NT2/D1 (cell line): ENCODE data around the gene PHRF1.
A peak's percentile ranks its signal among the peaks of the same experiment; 100 is the strongest.

Experiments used
- DNase-seq: peaks from one replicate; pipeline ENCODE4 v3.0.0-alpha.2; 2011; ENCODE audit warnings: low read depth, low spot score
- H3K27me3 ChIP-seq: 2 replicates; pipeline ENCODE4 v1.6.0; 2011; ENCODE audit warnings: mild to moderate bottlenecking; ENCODE audit not compliant: insufficient read length, insufficient read depth
- H3K36me3 ChIP-seq: 2 replicates; pipeline ENCODE4 v1.6.1; 2011; ENCODE audit warnings: mild to moderate bottlenecking, low read length, mixed read lengths; ENCODE audit not compliant: insufficient read depth, insufficient read length
- H3K4me1 ChIP-seq: 2 replicates; pipeline ENCODE4 v1.5.1; 2011; ENCODE audit not compliant: insufficient read depth, insufficient read length
- H3K4me3 ChIP-seq: 2 replicates; pipeline ENCODE4 v1.5.1; 2011; ENCODE audit warnings: low read depth; ENCODE audit not compliant: insufficient read length
- H3K9ac ChIP-seq: 2 replicates; pipeline ENCODE4 v1.6.0; 2011; ENCODE audit warnings: low read depth; ENCODE audit not compliant: insufficient read length
- H3K9me3 ChIP-seq: 2 replicates; pipeline ENCODE4 v1.5.1; 2011; ENCODE audit warnings: mild to moderate bottlenecking, low read length; ENCODE audit not compliant: insufficient read depth
- SUZ12 ChIP-seq: IDR thresholded peaks from 2 replicates; pipeline ENCODE4 v1.6.1; 2011; ENCODE audit not compliant: insufficient read length, insufficient read depth; ENCODE audit errors: extremely low read depth
- YY1 ChIP-seq: IDR thresholded peaks from 2 replicates; pipeline ENCODE4 v1.6.1; 2011; ENCODE audit not compliant: insufficient read length, insufficient read depth
- ZNF274 ChIP-seq: IDR thresholded peaks from 2 replicates; pipeline ENCODE4 v1.6.1; 2011; ENCODE audit warnings: mild to moderate bottlenecking, low read depth, low read length

Gene PHRF1

GRCh38 chr11:557328-558132, 18.7 kb upstream of the PHRF1 start:
- H3K36me3 ChIP-seq, result peaks cover 9% of the 10 kb centered on the region
- peaks cover 44% of the 10 kb centered on the region for H3K4me1 ChIP-seq
- no peak overlapping the region for H3K4me3 ChIP-seq
- TF ChIP-seq YY1 (no peak), ZNF274 (no peak), SUZ12 (no peak)
- H3K9me3 ChIP-seq, result no peaks in the 10 kb centered on the region
- peaks cover 36% of the 10 kb centered on the region for H3K27me3 ChIP-seq
- DNase-seq, result no peak
- no peak overlapping the region for H3K9ac ChIP-seq

GRCh38 chr11:558503-558902, 17.8 kb upstream of the PHRF1 start:
- Histone ChIP-seq H3K36me3 (peaks cover 19% of the 10 kb centered on the region), H3K27me3 (peaks cover 36% of the 10 kb centered on the region), H3K4me3 (no peak overlapping the region), H3K9me3 (no peaks in the 10 kb centered on the region), H3K9ac (no peak overlapping the region), H3K4me1 (peaks cover 38% of the 10 kb centered on the region)
- no peak for TF ChIP-seq ZNF274
- TF ChIP-seq SUZ12, result no peak
- no peak for TF ChIP-seq YY1
- DNase-seq, result no peak

GRCh38 chr11:559020-559620, 17.1 kb upstream of the PHRF1 start:
- Histone ChIP-seq H3K36me3 (peaks cover 25% of the 10 kb centered on the region), H3K4me3 (no peak overlapping the region), H3K27me3 (peaks cover 36% of the 10 kb centered on the region), H3K4me1 (peaks cover 40% of the 10 kb centered on the region), H3K9ac (peak overlapping the region; percentile 8), H3K9me3 (no peaks in the 10 kb centered on the region)
- TF ChIP-seq ZNF274, result no peak
- no peak for TF ChIP-seq SUZ12
- TF ChIP-seq YY1, result no peak
- no peak for DNase-seq

- Histone ChIP-seq H3K9me3 (no peaks in the 10 kb centered on the region), H3K9ac (peak overlapping the region; percentile 87), H3K36me3 (peaks cover 29% of the 10 kb centered on the region), H3K4me3 (peak overlapping the region; percentile 57), H3K4me1 (peaks cover 39% of the 10 kb centered on the region), H3K27me3 (peaks cover 36% of the 10 kb centered on the region)
- DNase-seq, result no peak
- TF ChIP-seq YY1 (no peak), SUZ12 (no peak), ZNF274 (no peak)
Measured at GRCh38 chr11:559712-560304, 16.5 kb upstream of the PHRF1 start.

- Histone ChIP-seq H3K4me3 (peak within 1 kb of the TSS; percentile 87), H3K4me1 (peaks cover 39% of the 10 kb centered on the region), H3K9ac (peak within 1 kb of the TSS; percentile 94), H3K27me3 (peaks cover 31% of the 10 kb centered on the region), H3K36me3 (peaks cover 29% of the 10 kb centered on the region), H3K9me3 (no peaks in the 10 kb centered on the region)
- DNase-seq, result peak; percentile 82
- TF ChIP-seq SUZ12 (no peak), ZNF274 (no peak)
Measured at GRCh38 chr11:560305-561147, 15.7 kb upstream of the PHRF1 start, which contains the start of the genes LMNTD2 and RASSF7. Gene LMNTD2 (minus strand): TSS chr11:560738. CDS start chr11:560716, 22 bp downstream. Gene RASSF7 (plus strand): TSS chr11:560970. CDS start chr11:561769, 799 bp downstream.

- peaks cover 23% of the 10 kb centered on the region for H3K27me3 ChIP-seq
- no peak for DNase-seq
- H3K36me3 ChIP-seq, result peaks cover 32% of the 10 kb centered on the region
- peak overlapping the region; percentile 94 for H3K9ac ChIP-seq
- peak overlapping the region; percentile 87 for H3K4me3 ChIP-seq
- peaks cover 44% of the 10 kb centered on the region for H3K4me1 ChIP-seq
- H3K9me3 ChIP-seq, result no peaks in the 10 kb centered on the region
- TF ChIP-seq YY1 (no peak), ZNF274 (no peak), SUZ12 (no peak)
Measured at GRCh38 chr11:561148-562003, 14.9 kb upstream of the PHRF1 start.
